ENCODE data around the gene GCNT4.

Gene GCNT4

DNA sequence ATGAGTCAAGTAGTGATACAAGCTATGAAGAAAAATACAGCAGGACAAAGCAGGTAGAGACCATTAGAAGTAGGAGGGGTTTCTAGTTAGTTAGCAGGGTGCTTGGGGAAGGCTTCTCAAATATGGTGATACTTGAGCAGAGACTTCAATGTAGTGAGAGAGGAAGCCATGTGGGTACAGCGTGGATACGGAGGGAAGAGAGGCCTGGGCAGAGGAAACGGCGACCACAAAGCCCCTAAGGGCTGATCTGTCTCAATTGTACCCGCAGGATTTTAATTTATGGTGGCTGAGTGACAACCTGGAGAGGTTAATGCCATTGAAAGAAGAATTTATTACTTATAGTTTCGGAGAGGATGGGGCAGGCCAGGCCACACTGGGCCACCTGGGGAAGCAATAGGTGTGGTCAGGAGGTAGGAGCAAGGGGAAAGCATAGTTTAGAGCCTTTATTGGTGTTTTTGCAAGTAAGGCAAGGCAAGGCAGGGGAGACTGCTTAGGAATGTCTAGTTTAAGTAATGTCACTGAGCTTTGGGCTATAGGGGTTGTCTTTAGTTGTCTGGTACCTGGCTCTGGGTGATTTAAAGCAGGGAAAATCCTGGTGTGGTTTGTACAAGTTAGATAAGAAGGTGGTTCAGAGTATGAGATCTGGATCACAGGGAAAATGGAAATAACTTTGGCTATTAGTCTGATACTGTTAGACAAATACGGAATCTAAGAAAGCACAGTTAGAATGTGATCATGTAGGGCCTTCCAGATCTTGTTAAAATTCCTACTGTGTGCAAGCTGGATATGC, 42.6 kb downstream of the GCNT4 start:
- Histone ChIP-seq H3K36me3 (ENCODE audit: control insufficient read depth, insufficient read depth, low read length) (no peaks in the 10 kb centered on the region), H3K4me2 (ENCODE audit: low read length) (no peak overlapping the region), H3K79me2 (no peaks in the 10 kb centered on the region), H3K27me3 (ENCODE audit: control insufficient read depth, insufficient read depth, low read length) (no peaks in the 10 kb centered on the region), H3K4me1 (no peaks in the 10 kb centered on the region), H3K9ac (no peak overlapping the region), H3K9me3 (ENCODE audit: control insufficient read depth, low read length) (no peaks in the 10 kb centered on the region), H3K4me3 (ENCODE audit: low read depth, low read length) (no peak overlapping the region), H2AFZ (no peak overlapping the region), H3K27ac (no peak overlapping the region)
- TF ChIP-seq, protein P1, sequence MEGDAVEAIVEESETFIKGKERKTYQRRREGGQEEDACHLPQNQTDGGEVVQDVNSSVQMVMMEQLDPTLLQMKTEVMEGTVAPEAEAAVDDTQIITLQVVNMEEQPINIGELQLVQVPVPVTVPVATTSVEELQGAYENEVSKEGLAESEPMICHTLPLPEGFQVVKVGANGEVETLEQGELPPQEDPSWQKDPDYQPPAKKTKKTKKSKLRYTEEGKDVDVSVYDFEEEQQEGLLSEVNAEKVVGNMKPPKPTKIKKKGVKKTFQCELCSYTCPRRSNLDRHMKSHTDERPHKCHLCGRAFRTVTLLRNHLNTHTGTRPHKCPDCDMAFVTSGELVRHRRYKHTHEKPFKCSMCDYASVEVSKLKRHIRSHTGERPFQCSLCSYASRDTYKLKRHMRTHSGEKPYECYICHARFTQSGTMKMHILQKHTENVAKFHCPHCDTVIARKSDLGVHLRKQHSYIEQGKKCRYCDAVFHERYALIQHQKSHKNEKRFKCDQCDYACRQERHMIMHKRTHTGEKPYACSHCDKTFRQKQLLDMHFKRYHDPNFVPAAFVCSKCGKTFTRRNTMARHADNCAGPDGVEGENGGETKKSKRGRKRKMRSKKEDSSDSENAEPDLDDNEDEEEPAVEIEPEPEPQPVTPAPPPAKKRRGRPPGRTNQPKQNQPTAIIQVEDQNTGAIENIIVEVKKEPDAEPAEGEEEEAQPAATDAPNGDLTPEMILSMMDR (IDR thresholded peaks at IDR 0.05) = no peak

GRCh38 chr5:75006865-75007822, 45.2 kb downstream of the GCNT4 start:
- TF ChIP-seq, protein P1 (IDR thresholded peaks at IDR 0.05) = no peak
- Histone ChIP-seq H3K9ac (no peak overlapping the region), H3K4me1 (no peaks in the 10 kb centered on the region), H3K4me3 (ENCODE audit: low read depth, low read length) (no peak overlapping the region), H3K4me2 (ENCODE audit: low read length) (no peak overlapping the region), H3K36me3 (ENCODE audit: control insufficient read depth, insufficient read depth, low read length) (no peaks in the 10 kb centered on the region), H3K27ac (no peak overlapping the region), H3K9me3 (ENCODE audit: control insufficient read depth, low read length) (no peaks in the 10 kb centered on the region), H2AFZ (no peak overlapping the region), H3K79me2 (no peaks in the 10 kb centered on the region), H3K27me3 (ENCODE audit: control insufficient read depth, insufficient read depth, low read length) (no peaks in the 10 kb centered on the region)

- H3K4me1 ChIP-seq = no peaks in the 10 kb centered on the region
- no peak overlapping the region for H3K27ac ChIP-seq
- no peak overlapping the region for H3K4me3 ChIP-seq (ENCODE audit: low read depth, low read length)
- H3K4me2 ChIP-seq (ENCODE audit: low read length) = no peak overlapping the region
- TF ChIP-seq, protein P1 (IDR thresholded peaks at IDR 0.05) = no peak
- H3K9ac ChIP-seq = no peak overlapping the region
- no peaks in the 10 kb centered on the region for H3K79me2 ChIP-seq
- H3K27me3 ChIP-seq (ENCODE audit: control insufficient read depth, insufficient read depth, low read length) = no peaks in the 10 kb centered on the region
- no peak overlapping the region for H2AFZ ChIP-seq
- no peaks in the 10 kb centered on the region for H3K36me3 ChIP-seq (ENCODE audit: control insufficient read depth, insufficient read depth, low read length)
- H3K9me3 ChIP-seq (ENCODE audit: control insufficient read depth, low read length) = no peaks in the 10 kb centered on the region
These were observed 46.8 kb downstream of the GCNT4 start for GRCh38 chr5:75005561-75005960.

Measured in parathyroid adenoma (tissue), 2 donors.